Stimulated activated memory B cell treated with anti-CD40 and anti-IgM and Interleukin-4, amounts not matched to agents 10 μg/mL and 1 μg/mL and 100 μg/mL, for 72 hours (primary cell): ENCODE data around the gene SAMD8.
A peak's percentile ranks its signal among the peaks of the same experiment; 100 is the strongest.
"Not testable (repeated sequence)": the region's sequence is repeated elsewhere in the genome, so short reads cannot be mapped to it uniquely, and the experiment has no call there.

ENCODE experiments used
- ATAC-seq: fragments of 150-1000 bp; cut with Tn5 transposase; 2 replicates; pipeline ENCODE4 v1.10.0; 2021
- H3K27ac Mint-ChIP-seq: one replicate; pipeline ENCODE4 v1.8.0; 2022; ENCODE audit warnings: mild to moderate bottlenecking, mixed read lengths
- H3K27me3 Mint-ChIP-seq: one replicate; pipeline ENCODE4 v1.8.0; 2022; ENCODE audit warnings: mixed read lengths
- H3K36me3 Mint-ChIP-seq: one replicate; pipeline ENCODE4 v1.8.0; 2022; ENCODE audit warnings: mixed read lengths
- H3K4me1 Mint-ChIP-seq: one replicate; pipeline ENCODE4 v1.8.0; 2022; ENCODE audit warnings: mixed read lengths
- H3K4me3 Mint-ChIP-seq: one replicate; pipeline ENCODE4 v1.8.0; 2022; ENCODE audit warnings: mild to moderate bottlenecking, moderate library complexity, mixed read lengths
- H3K9me3 Mint-ChIP-seq: one replicate; pipeline ENCODE4 v1.8.0; 2022; ENCODE audit warnings: mixed read lengths

SAMD8 gene

DNA sequence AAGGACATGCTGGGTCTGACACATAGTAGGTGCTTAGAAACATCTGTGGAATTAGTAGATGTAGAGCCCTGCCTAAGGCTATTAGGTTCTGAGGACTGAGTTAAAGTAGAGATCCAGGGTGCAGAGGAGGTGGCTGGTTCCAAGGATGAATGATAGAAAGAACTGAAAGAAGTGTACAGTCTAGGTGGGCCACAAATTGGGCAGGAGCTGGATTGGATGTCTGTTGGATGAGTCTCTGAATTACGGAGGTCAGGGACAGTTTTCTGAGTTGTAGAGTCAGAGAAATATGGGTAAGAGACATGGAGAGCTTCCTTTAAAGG, 2.0 kb upstream of the SAMD8 start:
- H3K4me3 Mint-ChIP-seq: peak overlapping the region; percentile 23

DNA sequence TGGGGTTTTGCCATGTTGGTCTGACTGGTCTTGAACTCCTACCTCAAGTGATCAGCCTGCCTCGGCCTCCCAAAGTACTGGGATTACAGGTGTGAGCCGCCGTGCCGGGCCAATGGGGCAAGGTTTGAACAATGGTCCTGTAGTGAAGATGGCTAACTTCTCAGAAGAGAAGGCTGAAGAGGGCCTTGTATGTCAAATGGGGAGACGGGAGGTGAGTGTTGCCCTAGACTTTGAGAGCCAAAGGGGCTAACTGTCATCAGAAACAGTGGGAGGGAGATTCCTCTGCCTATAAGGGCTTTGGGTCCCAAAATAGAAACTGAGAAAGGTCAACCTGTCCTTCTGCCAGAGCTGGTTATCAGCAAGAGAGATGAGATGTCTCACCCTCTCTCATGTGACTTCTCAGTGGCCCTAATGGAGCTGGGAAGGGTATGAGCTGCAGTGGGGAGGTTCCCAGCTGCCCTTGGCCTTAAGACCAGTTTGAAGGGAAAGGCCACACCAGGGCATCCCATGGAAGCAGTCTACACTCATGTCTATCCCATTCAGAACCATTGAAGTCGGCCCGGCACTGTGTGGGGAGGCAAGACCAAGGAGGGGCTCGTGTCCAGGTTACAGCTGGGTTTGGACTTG, 1.3 kb upstream of the SAMD8 start:
- H3K9me3 Mint-ChIP-seq: no peaks in the 10 kb centered on the region
- no peak for ATAC-seq
- H3K36me3 Mint-ChIP-seq: peaks cover 4% of the 10 kb centered on the region
- H3K27me3 Mint-ChIP-seq: no peaks in the 10 kb centered on the region
- H3K27ac Mint-ChIP-seq: peak overlapping the region; percentile 94
- peaks cover 35% of the 10 kb centered on the region for H3K4me1 Mint-ChIP-seq
- peak overlapping the region; percentile 98 for H3K4me3 Mint-ChIP-seq

More for the DNA sequence above, 2.0 kb upstream of the SAMD8 start:
- no peaks in the 10 kb centered on the region for H3K9me3 Mint-ChIP-seq
- peaks cover 28% of the 10 kb centered on the region for H3K4me1 Mint-ChIP-seq
- H3K27ac Mint-ChIP-seq: peak overlapping the region; percentile 94
- H3K27me3 Mint-ChIP-seq: no peaks in the 10 kb centered on the region
- ATAC-seq: no peak
- peaks cover 4% of the 10 kb centered on the region for H3K36me3 Mint-ChIP-seq

DNA sequence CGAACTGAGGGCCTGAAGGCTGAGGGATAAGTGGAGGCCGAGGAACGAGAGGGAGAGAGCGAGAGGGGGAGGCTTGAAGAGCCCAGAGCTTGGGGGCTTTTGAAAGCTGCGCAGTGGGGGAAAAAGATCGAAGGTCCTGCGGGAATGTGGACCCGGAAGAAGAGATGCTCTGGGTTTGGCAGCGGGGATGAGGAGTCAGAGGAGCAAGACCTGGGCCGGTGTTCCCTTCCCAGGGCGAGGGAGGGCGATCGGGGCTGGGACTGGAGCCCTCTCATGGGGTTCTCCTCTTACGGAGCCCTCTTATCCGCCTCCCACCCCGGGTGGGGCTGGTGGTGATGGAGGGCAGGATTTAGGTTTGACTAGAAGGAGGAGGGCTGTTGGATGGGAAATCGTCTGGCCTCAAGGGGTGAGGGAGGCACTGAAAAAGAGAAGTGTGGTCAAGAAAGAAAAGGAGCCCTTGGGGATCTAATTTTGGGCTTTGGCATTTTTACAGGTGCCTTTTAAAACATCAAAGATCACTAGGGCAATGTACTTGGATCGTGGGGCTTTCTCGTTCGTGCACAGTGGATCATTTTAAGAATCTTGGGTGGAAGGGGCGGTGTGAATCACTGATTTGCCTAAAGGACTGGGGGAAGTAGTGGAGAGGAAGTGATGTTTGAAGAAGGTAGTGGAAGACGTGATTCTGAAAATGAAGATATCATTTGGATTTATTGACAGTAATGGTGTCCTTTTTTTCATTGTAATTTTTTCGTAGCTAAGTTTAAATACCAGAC, 637 bp downstream of the SAMD8 start:
- Mint-ChIP-seq H3K27me3 (no peaks in the 10 kb centered on the region), H3K4me3 (peak overlapping the region; percentile 98), H3K36me3 (peaks cover 4% of the 10 kb centered on the region), H3K27ac (peak overlapping the region; percentile 94), H3K9me3 (no peaks in the 10 kb centered on the region), H3K4me1 (peaks cover 41% of the 10 kb centered on the region)
- ATAC-seq: peak; percentile 65

DNA sequence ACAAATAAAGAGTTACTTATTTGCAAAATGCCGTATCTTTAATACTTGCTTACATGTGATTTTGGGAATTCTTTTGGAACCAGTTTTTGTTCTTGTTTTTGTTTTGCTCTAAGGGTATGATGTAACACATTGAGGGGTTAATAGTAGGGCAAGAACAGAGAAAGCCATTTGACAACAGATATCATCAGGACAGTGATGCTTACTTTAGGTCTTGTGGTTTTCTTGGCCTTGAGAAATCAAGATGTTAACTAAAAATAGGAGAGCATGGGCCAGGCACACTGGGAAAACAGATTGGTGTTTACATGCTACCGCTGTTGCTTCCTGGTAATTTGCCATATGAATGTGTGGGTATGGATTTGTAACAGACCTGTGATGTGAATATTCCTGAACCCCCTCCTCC, 3.7 kb downstream of the SAMD8 start:
- no peak overlapping the region for H3K27ac Mint-ChIP-seq
- H3K27me3 Mint-ChIP-seq: no peaks in the 10 kb centered on the region
- H3K9me3 Mint-ChIP-seq: no peaks in the 10 kb centered on the region
- no peak for ATAC-seq
- peaks cover 38% of the 10 kb centered on the region for H3K4me1 Mint-ChIP-seq
- no peak overlapping the region for H3K4me3 Mint-ChIP-seq
- H3K36me3 Mint-ChIP-seq: peaks cover 4% of the 10 kb centered on the region

DNA sequence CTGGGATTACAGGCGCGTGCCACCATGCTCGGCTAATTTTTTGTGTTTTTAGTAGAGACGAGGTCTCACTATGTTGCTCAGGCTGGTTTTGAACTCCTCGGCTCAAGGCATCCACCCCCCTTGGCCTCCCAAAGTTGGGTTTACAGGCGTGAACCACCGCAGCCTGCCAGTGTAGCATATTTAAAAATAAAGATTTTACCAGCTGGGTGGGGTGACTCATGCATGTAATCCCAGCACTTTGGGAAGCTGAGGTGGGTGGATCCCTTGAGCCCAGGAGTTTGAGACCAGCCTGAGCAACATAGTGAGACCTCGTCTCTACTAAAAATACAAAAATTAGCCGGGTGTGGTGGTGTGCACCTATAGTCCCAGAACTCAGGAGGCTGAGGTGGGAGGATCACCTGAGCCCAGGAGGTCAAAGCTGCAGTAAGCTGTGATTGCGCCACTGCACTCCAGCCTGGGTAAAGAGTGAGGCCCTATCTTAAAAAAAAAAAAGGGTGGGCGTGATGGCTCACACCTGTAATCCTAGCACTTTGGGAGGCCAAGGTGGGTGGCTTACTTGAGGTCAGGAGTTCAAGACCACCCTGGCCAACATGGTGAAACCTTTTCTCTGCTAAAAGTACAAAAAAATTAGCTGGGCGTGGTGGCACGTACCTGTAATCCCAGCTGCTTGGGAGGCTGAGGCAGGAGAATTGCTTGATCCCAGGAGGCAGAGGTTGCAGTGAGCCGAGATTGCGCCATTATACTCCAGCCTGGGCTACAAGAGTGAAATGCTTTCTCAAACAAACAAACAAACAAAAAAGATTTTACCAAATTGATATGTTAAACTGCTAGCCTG, 5.7 kb downstream of the SAMD8 start:
- ATAC-seq, H3K36me3 Mint-ChIP-seq, H3K9me3 Mint-ChIP-seq, H3K27me3 Mint-ChIP-seq, H3K27ac Mint-ChIP-seq, H3K4me3 Mint-ChIP-seq: not testable (repeated sequence)
- H3K4me1 Mint-ChIP-seq: peaks cover 37% of the 10 kb centered on the region

DNA sequence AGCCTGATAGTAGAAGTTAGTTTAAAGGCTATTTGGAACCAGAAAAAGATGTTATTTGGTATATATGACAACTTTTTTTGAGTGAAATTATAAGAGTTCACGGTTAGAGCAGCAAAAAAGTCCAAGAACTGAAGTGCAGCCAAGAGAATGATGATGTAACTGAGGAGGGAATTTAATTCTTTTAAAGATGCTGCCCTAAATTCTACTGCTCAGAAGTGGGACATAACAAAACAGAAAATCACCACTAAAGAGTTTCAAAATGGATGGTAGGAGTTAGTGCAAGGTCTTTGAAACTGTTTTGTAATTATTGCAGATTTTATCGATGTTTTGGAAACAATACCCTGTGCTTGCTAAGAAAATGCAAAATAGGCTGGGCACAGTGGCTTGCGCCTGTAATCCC, 6.5 kb downstream of the SAMD8 start:
- Mint-ChIP-seq H3K36me3 (no peaks in the 10 kb centered on the region), H3K9me3 (no peaks in the 10 kb centered on the region), H3K4me1 (peaks cover 35% of the 10 kb centered on the region), H3K27ac (no peak overlapping the region), H3K27me3 (no peaks in the 10 kb centered on the region), H3K4me3 (no peak overlapping the region)
- no peak for ATAC-seq

DNA sequence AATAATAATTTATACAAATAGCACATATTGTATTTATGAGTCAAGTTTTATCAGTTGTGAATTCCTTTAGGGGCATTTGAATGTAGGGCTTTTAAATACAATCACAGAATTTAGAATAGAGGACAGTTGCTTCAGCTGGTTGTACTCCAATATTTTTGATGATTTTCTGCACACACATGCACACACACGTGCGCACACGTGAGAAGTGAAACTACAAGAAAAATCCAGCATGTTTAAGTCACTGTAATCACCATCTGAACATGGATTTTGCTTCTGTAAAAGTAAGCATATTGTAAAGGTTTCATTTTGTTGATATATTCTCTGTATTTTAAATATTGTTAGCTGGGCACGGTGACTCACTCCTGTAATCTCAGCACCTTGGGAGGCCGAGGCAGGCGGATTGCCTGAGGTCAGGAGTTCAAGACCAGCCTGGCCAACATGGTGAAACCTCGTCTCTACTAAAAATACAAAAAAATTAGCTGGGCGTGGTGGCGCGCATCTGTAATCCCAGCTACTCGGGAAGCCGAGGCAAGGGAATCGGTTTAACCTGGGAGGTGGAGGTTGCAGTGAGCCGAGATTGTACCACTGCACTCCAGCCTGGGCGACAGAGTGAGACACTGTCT, 8.1 kb downstream of the SAMD8 start:
- not testable (repeated sequence) for H3K36me3 Mint-ChIP-seq, H3K27ac Mint-ChIP-seq, H3K9me3 Mint-ChIP-seq, ATAC-seq, H3K4me3 Mint-ChIP-seq, H3K27me3 Mint-ChIP-seq
- peaks cover 31% of the 10 kb centered on the region for H3K4me1 Mint-ChIP-seq

DNA sequence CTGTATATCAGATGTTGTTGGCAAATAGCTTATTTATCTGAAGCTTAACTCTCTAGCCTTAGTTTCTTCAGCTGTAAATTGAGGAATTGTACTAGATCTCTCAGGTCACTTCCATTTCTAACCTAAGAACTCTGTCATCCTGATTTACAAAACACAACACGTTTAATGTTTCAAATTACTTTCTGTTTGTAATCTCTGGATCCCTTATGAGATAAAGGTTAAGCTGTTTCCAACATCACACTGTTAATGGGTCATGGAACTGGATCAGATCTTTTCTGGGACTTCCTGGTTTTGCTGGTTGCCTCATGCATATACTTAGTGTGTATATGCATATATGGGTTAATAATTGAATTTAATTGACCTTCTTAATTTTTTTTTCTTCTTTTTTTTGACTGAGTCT, 9.9 kb downstream of the SAMD8 start:
- Mint-ChIP-seq H3K4me3 (no peak overlapping the region), H3K27me3 (no peaks in the 10 kb centered on the region), H3K36me3 (peaks cover 18% of the 10 kb centered on the region), H3K9me3 (no peaks in the 10 kb centered on the region), H3K27ac (peak overlapping the region; percentile 48), H3K4me1 (peaks cover 25% of the 10 kb centered on the region)
- no peak for ATAC-seq

DNA sequence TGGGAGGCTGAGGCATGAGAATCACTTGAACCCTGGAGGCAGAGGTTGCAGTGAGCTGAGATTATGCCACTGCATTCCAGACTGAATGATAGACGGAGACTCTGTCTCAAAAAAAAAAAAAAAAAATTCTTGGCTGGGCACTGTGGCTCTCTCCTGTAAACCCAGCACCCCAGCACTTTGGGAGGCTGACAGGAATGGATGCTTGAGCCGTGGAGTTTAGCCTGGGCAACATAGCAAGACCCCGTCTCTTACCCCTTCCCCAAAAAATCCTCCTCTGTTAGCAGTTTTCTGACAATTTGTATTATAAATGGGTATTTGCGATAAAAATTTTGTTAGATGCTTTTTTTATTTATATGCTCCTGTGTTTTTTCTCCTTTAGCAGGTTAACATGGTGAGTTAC, 11.0 kb downstream of the SAMD8 start:
- Mint-ChIP-seq H3K27ac (no peak overlapping the region), H3K36me3 (peaks cover 18% of the 10 kb centered on the region), H3K27me3 (no peaks in the 10 kb centered on the region), H3K9me3 (no peaks in the 10 kb centered on the region), H3K4me3 (no peak overlapping the region), H3K4me1 (peaks cover 26% of the 10 kb centered on the region)
- no peak for ATAC-seq

DNA sequence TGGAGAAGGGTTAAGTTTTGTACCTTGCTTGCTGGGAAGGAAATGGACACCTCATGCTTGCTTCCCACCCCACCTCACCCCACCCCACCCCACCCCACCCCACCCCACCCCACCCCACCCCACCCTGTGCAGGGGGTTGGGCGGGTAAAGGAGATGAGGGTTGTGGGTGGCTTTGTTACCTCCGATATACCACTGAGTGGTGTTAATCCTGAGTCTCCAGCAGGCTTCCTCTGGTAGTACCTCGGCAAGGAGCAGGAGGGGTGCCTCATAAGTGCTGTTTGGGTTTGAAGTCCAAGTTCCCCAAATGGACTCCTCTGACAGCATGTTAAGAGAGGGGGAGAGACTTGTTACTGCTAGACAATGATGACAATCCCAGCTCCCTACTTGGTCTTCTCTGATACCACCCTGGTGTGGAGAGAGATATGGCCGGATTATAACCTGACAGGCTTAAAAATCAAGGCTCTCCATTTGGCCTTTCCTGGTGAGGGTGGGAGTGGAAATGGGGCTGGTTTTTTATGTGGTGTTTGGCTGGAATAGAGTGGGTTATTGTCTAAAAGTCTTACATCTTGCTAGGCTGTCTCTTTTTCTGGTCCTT, 11.7 kb downstream of the SAMD8 start:
- Mint-ChIP-seq H3K27me3 (no peaks in the 10 kb centered on the region), H3K36me3 (peaks cover 18% of the 10 kb centered on the region), H3K4me1 (peaks cover 22% of the 10 kb centered on the region), H3K27ac (peak overlapping the region; percentile 44), H3K4me3 (no peak overlapping the region), H3K9me3 (no peaks in the 10 kb centered on the region)
- ATAC-seq: no peak

DNA sequence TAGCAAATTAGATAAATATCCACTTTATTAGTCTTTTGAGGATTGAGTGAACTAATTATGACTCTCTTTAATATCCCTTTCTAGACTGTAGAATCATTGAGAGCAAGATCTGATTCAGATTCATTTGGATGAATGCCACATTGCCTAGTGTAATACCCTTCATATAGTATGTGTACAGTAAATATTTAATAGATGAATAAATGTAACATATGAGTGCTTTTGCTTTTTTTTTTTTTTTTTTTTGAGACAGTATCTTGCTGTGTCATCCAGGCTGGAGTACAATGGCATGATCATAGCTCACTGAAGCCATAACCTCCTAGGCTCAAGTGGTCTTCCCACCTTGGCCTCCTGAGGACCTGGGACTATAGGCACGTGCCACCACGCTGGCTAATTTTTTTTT, 14.8 kb downstream of the SAMD8 start:
- Mint-ChIP-seq H3K27me3 (no peaks in the 10 kb centered on the region), H3K36me3 (peaks cover 18% of the 10 kb centered on the region), H3K27ac (peak overlapping the region; percentile 18), H3K9me3 (no peaks in the 10 kb centered on the region), H3K4me3 (no peak overlapping the region), H3K4me1 (peaks cover 38% of the 10 kb centered on the region)
- ATAC-seq: no peak

DNA sequence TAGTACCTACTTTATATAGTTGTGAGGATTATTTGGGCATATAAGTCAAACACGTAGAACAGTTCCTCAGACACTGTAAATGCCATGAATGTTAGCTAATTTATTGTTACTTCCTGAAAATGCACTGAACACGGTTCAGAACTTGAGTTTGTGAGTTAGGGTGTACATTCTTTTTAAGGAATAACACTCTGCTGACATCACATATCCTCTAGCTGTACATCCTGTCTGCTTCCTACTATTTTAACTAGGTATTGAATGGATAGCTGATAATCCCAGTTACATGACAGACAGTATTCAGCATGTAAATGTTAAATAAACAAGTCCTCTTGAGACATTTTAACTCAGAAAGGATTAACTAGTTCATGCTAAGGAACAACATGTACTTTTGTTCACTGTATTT, 16.0 kb downstream of the SAMD8 start:
- Mint-ChIP-seq H3K4me1 (peaks cover 39% of the 10 kb centered on the region), H3K9me3 (no peaks in the 10 kb centered on the region), H3K27ac (peak overlapping the region; percentile 37), H3K27me3 (no peaks in the 10 kb centered on the region), H3K36me3 (peaks cover 18% of the 10 kb centered on the region), H3K4me3 (no peak overlapping the region)
- ATAC-seq: no peak

DNA sequence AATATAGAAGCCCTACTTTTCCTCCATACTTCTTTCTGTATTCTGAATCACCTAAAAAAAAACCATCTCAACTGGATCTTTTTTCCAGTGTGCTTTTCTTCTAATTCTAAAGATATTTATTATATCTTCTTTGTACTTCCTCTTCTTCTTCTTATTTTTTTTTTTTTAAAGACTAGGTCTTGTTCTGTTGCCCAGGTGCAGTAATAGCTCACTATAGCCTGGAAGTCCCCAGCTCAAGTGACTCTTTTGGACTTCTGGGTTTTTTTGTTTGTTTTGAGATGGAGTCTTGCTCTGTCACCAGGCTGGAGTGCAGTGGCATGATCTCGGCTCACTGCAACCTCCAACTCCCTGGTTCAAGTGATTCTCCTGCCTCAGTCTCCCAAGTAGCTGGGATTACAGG, 17.5 kb downstream of the SAMD8 start:
- H3K36me3 Mint-ChIP-seq: peaks cover 20% of the 10 kb centered on the region
- H3K4me1 Mint-ChIP-seq: peaks cover 41% of the 10 kb centered on the region
- H3K9me3 Mint-ChIP-seq, H3K27me3 Mint-ChIP-seq: not testable (repeated sequence)
- H3K27ac Mint-ChIP-seq: peak overlapping the region; percentile 76
- peak; percentile 78 for ATAC-seq
- H3K4me3 Mint-ChIP-seq: peak overlapping the region; percentile 15

DNA sequence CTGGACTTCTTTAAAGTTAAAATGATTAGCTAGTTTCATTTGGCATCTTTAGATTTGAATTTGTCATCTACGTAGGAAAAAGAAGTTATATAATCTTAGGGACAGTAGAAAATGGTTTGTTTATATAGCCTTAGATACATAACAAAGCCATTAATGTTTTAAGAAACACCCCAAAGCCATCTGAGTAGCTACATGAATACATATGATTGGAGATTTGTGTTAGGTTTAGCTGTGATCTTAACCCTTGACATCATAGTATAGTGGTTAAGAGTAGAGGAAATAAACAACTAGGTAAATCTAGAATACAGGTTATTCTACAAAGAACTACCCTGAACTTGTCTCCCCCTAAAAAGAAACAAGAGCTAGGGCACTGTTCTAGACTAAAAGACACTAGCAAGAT, 18.1 kb downstream of the SAMD8 start:
- ATAC-seq: no peak
- no peak overlapping the region for H3K4me3 Mint-ChIP-seq
- peak overlapping the region; percentile 76 for H3K27ac Mint-ChIP-seq
- no peaks in the 10 kb centered on the region for H3K27me3 Mint-ChIP-seq
- peaks cover 43% of the 10 kb centered on the region for H3K4me1 Mint-ChIP-seq
- no peaks in the 10 kb centered on the region for H3K9me3 Mint-ChIP-seq
- H3K36me3 Mint-ChIP-seq: peaks cover 19% of the 10 kb centered on the region

DNA sequence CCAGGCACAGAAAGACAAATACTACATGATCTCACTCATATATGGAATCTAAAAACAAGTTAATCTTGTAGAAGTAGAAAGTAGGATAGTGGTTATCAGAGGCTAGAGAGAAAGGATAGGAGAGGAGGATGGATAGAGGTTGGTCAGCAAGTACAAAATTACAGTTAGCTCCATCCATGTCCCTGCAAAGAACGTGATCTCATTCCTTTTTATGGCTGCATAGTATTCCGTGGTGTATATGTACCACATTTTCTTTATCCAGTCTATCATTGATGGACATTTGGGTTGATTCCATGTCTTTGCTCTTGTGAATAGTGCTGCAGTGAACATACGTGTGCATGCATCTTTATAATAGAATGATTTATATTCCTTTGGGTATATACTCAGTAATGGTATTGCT, 22.2 kb downstream of the SAMD8 start:
- peaks cover 57% of the 10 kb centered on the region for H3K4me1 Mint-ChIP-seq
- H3K27ac Mint-ChIP-seq, H3K4me3 Mint-ChIP-seq, H3K27me3 Mint-ChIP-seq, ATAC-seq, H3K9me3 Mint-ChIP-seq: not testable (repeated sequence)
- peaks cover 14% of the 10 kb centered on the region for H3K36me3 Mint-ChIP-seq
